HG03159 (cell line): Measurements from ENCODE around the gene DDX10.

Source experiments
- ATAC-seq: cut with Tn5 transposase; IDR thresholded peaks from one replicate; pipeline ENCODE4 v1.9.1; 2021; ENCODE audit warnings: mild to moderate bottlenecking, moderate library complexity; ENCODE audit not compliant: unreplicated experiment

DDX10 gene

DNA sequence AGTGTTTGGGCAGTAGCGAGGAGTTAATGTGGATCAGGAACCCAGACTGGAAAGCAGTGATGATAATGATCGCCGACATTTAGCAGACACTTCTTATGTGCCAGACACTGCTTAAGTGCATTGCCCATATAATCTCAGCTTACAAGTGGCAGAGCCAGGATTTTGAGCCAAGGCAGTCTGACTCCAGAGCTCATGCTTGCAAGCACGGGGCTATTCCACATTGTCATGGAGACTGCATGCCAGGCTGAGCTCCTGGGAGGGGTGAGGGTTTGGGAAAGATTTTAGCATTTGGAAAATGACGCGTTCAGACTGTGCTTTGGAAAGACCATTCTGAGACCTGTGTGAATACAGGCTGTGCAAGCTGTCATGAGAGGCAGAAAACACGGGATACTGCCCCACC lies 302.7 kb downstream of the DDX10 start:
- no peak for ATAC-seq

- ATAC-seq = no peak
These were observed 305.5 kb downstream of the DDX10 start for GRCh38 chr11:108970221-108970991.

- ATAC-seq = no peak
These were observed 308.7 kb downstream of the DDX10 start for GRCh38 chr11:108973402-108974162.

GRCh38 chr11:108975026-108975425 lies 310.2 kb downstream of the DDX10 start:
- ATAC-seq = no peak

DNA sequence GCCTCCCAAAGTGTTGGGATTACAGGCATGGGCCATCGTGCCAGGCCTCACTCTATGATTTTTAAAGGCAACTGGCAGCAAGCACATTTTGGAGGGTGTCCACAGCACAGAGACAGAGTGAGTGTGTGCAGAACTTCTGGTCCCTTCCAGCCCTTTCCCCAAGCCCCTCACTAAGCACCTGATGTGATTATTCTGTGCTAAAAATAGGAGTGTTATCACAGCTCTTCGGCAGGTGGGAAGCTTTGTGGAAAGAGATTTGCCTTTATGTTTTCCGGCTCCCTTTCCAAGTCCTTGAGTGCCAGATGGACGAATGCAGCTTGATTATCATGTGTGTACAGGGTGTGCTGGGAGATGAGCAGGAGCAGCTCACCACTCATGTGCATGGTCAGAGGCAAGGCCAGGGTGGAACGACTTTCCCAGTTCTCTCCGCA lies 310.8 kb downstream of the DDX10 start:
- no peak for ATAC-seq

GRCh38 chr11:108983636-108984420 lies 319.0 kb downstream of the DDX10 start:
- ATAC-seq = no peak

DNA sequence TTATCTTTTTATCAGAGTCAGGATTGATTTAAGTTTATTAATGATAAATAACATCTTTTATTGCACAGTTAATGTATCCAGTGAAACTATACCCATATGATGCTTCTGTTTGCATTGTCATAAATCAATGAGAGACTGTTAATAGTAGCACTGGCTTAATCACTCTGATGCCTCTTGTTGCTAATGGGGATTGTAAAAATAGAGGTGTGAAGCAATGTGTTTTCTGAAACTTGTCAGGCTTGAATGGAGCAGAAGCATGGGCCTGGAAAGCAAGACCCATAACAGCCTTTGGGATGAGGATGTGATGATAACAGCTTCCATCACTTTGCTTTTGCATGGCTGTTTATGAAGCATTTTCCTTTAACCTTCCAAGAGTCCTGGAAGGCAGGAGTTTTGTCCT lies 319.7 kb downstream of the DDX10 start:
- ATAC-seq = no peak

DNA sequence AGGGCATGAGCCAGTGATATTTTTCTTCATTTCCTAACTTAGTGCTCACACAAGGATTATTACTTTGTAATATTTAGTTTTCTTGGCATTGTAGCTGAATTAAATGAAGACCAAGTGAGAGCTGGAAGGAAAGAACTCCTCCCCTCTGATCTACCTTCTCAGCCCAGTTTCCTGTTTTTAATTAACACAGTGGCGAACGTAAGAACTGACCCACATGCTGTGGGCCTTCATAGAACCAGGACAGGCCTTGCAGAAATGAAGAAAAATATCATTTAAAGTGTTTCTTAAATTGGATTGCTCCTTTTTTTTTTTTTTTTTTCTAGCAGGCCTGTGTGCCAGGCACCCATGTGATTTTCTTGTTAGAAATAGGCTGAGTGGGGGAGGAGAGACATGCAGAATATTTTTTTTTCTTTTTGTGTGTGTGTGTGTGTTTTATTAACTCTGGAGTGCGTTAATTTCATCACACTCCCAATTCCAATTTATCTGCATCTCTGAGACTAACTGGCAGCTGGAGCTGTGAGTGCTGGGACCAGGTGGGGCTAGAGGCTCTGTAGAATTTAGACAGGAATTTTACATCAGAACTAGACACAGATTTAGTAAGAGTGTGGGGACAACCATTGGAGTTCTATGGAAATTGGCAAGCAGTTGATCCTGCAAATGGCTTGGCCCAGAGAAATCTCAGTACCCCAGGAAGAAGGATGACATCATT lies 320.5 kb downstream of the DDX10 start:
- no peak for ATAC-seq

DNA sequence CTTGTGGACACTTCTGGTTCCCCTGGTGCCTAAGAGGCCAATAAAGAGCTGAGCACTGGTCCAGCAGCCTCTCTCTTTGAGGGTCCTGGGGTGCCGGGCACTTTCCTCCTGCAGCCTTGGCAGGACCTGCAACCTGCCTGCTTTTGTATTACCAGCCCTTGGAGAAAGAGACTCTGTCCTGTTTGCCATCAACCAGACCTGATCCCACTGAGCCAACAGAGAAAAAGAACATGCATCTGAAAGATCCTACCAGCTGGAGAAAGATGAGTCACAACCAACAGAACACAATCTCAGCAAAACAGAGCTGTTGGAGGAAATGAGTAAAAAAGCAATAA lies 321.0 kb downstream of the DDX10 start:
- ATAC-seq = no peak
